GM21619 (cell line): ENCODE measurements around the gene SGCE.
"Not testable (repeated sequence)": the region's sequence is repeated elsewhere in the genome, so short reads cannot be mapped to it uniquely, and the experiment has no call there.

Experiments used
- ATAC-seq: cut with Tn5 transposase; IDR thresholded peaks from one replicate; pipeline ENCODE4 v1.9.1; 2021; ENCODE audit not compliant: unreplicated experiment

SGCE gene

GRCh38 chr7:94655848-94656657, at the start of gene SGCE:
TSS of gene SGCE (minus strand) at chr7:94656133. CDS start at chr7:94656098, 35 bp downstream.
- no peak for ATAC-seq

GRCh38 chr7:94705155-94706021, 49.5 kb upstream of the SGCE start:
- not testable (repeated sequence) for ATAC-seq

- no peak for ATAC-seq
Observed at GRCh38 chr7:94701555-94701973, 45.6 kb upstream of the SGCE start.

GRCh38 chr7:94700926-94701554, 45.1 kb upstream of the SGCE start:
- ATAC-seq = no peak

- ATAC-seq = no peak
Observed at GRCh38 chr7:94698275-94698674, 42.3 kb upstream of the SGCE start.

GRCh38 chr7:94697035-94697974, 41.4 kb upstream of the SGCE start:
- peak; percentile 66 for ATAC-seq

- no peak for ATAC-seq
Observed at GRCh38 chr7:94687810-94688209, 31.9 kb upstream of the SGCE start.

- ATAC-seq = no peak
Observed at GRCh38 chr7:94687076-94687475, 31.1 kb upstream of the SGCE start.

- no peak for ATAC-seq
Observed at GRCh38 chr7:94683066-94683465, 27.1 kb upstream of the SGCE start.

GRCh38 chr7:94679358-94679757, 23.4 kb upstream of the SGCE start:
- ATAC-seq = no peak

- no peak for ATAC-seq
Observed at GRCh38 chr7:94676431-94676830, 20.5 kb upstream of the SGCE start.

GRCh38 chr7:94675356-94675755, 19.4 kb upstream of the SGCE start:
- no peak for ATAC-seq

- no peak for ATAC-seq
Observed at GRCh38 chr7:94671444-94672235, 15.7 kb upstream of the SGCE start.

- no peak for ATAC-seq
Observed at GRCh38 chr7:94669773-94670495, 14.0 kb upstream of the SGCE start.

GRCh38 chr7:94666879-94667587, 11.1 kb upstream of the SGCE start:
- ATAC-seq = peak; percentile 57

GRCh38 chr7:94665426-94665825, 9.5 kb upstream of the SGCE start:
- ATAC-seq = no peak

GRCh38 chr7:94664023-94664422, 8.1 kb upstream of the SGCE start:
- ATAC-seq = no peak

GRCh38 chr7:94662548-94662947, 6.6 kb upstream of the SGCE start:
- ATAC-seq = no peak
